Hippocampal formation (tissue), 2 donors: ENCODE results near the gene ITPKB.

ENCODE experiments used
- DNase-seq, 2 donors: peaks; one replicate each; lab custom pipeline; 2025; lab: John Stamatoyannopoulos, UW

Gene ITPKB

DNA sequence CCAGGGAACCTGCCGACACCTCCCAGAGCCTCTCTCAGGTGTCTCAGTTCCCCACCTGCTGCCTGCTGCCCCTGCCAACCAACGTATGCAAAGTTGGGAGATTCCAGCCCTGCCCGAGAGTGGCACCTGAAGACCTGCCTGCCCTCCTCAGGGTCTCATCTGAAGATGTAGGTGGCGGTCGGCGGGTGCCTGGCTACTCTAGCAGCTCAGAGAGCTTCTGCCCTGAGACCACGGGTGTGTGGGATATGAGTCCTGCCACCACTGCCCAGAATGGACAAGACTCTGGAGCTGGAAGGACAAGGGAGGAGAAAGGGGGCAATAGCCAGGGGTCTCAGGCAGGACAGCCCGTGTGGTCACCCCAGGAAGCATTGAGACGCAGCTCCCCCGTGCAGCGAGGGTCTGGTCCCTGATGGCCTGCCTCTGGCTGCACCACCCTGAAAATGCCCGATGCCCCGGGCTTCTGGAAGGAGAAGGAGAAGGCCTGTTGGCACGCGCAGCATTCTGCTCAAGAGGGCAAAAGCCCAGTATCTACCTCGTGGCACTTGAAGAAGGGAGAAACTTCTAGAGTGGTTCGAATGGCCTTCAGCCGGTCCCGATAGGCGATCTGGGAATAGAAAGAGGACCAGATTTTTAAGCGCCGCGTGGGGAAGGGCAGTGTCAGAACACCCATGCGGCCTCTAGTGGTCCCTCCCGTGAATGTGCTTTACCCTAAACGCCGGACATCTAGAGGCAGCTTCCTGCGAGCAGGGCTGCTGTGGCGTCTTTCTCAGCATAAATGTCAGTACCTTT is 101.7 kb downstream of the ITPKB start:
- DNase-seq: no peak

DNA sequence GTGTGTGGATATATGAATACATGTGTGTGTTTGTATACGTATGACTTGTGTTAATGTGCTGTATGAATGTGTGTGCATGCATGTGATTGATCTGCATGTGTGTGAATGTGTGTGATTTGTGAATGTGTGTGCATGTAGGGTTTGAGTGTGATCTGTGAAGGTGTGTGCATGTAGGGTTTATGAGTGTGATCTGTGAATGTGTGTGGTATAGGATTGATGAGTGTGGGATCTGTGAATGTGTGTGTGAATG is 102.3 kb downstream of the ITPKB start:
- DNase-seq: no peak

DNA sequence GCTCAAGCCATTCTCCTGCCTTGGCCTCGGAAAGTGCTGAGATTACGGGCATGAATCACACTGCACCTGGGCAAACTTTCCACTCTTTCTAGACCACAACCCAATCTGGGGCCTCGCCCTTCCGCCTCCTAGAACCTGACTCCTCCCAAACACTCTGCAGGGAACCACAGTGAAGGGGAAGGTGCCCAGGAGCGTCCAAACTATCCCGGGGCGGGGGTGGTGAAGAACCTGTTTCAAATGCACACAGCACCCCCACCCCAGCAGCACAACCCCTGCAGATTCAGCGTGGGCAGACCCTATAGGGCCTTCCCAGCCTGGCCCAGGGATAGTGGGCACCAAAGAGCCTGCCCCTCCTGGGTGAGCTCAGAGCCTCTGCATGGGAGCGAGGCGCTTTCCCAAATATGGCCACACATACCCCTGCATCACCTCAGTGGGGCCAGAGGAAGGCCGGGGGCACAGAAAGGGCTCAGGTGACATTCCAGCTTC is 103.6 kb downstream of the ITPKB start:
- no peak for DNase-seq

DNA sequence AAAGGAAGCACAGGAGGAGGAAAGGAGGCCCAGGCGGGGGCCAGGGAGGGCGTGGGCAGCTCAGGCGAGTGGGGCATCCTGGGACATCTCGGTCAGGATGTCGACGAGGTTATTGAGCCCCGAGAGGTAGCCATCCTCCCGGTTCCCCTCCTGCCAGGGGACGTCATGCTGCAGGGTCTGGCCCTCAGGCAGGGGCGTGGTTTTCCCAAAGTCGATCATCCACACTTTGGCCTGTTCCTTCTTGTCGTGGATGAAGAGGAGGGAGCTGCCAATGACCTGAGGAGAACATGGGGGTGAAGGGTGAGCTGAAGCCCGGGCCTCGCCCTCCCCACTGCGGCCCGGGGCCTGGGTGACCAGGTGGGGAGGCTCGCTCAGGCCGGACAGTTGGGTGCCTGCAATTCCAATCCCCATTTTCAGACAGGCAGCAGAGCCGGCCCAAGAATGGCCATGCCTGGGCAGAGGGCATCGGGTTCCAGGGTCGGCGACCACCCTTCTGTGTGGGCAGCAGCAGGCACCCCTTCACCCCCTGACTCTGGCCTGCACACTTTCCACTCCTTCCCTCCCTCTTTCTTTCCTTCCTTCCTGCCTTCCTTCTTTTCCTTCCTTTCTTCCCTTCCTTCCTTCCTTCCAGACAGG is 104.4 kb downstream of the ITPKB start:
- DNase-seq: no peak

DNA sequence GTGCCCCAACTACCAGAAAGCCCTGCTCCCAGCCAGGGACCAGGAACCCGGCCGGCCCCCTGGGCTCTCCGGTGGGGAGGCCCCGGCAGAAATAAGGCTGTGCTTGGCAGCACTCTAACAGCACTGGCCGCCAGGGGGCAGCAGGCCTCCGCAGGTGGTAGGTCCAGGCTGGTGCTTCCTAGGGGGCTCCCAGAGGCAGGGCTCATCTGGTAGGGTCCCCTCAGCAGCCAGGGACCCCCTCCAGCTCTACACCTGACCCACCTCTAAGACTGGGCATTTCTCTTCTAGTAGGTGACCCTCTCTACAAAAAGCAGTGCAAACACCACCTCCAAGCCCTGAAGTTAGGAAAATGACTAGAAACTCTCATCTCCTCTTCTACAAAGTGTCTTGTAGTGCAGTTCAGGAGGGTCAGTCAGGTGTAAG is 104.9 kb downstream of the ITPKB start:
- DNase-seq: peak; percentile 43 to 68

DNA sequence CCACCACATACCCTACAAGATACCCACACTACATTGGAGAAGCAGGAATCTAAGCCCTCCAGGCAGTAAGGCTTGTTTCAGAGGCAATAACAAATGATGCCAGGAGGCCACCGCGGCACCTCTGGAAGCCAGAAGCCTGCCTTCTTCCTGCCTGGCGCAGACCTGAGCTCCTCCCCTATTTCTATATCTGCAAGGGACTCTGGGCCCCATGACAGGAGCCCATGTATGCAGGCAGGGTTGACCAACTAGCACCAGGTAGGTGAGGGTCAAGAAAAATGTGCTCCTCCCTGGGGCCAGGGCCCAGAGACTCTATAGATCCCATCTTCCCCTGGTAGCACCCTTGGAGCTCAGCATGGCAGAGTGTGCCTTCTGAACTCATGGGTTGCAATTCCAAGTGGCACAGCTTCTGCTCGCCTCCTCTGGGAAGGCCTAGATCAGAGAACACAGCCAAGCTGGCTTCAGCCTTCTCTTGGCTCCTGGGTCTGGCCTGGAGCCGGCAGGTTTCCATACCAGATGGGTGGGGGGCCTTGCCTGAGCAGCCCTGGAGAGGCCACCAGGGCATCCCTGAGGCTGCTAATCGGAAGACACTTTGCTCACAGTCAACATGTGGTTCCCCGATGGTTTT is 105.4 kb downstream of the ITPKB start:
- no peak for DNase-seq

DNA sequence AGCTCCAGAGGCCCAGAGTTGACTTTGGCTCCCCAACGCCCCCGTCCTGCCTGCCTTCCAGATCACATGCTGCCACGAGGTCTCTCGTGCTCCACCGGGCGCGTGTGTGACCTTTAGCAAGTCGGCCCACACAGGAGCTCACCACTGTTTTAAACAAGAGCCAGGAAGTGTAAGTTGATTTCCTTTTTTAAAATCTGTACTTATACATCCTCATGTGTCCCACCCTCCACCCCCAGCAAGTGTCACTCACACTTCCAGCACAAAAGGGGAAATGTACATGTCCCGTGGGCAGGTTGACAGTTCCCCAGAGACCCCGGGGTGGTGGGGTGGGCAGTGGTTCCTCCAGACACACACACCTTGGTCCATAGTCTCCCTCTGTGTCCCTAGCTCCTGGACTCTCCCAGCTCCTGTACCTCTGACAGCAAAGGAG is 106.1 kb downstream of the ITPKB start:
- DNase-seq: no peak

DNA sequence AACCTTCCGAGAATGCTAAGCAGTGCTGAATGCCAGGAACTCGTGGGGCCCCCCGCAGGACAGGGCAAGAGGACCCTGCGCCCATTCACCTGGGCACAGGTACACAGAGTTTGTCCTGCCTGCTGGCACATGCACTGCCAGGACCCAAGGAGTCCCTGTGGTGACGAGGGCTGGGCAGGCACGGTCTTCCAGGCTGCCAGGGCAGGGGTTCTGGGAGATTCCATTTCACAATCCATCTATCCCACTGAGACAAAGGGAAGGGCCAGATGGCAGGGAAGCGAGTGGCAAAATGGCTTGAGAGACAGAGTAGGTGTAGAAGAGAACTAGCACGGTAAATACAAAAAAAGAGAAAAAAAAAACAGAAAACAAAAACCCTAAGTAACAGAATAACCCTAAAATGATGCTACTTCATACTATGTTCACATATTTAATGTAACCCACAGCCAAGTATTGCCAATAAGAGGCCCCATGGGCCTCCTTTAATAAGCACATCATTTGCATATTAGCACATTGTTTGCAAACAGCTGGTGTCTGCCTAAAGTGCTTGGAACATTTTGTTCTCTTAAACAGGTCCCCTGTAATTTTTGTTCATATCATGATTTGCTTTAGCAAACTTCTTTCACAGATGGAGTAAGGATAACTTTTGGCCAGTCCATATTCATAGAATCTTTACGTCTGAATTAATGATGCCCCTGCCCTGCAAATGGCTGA is 106.8 kb downstream of the ITPKB start:
- no peak for DNase-seq

DNA sequence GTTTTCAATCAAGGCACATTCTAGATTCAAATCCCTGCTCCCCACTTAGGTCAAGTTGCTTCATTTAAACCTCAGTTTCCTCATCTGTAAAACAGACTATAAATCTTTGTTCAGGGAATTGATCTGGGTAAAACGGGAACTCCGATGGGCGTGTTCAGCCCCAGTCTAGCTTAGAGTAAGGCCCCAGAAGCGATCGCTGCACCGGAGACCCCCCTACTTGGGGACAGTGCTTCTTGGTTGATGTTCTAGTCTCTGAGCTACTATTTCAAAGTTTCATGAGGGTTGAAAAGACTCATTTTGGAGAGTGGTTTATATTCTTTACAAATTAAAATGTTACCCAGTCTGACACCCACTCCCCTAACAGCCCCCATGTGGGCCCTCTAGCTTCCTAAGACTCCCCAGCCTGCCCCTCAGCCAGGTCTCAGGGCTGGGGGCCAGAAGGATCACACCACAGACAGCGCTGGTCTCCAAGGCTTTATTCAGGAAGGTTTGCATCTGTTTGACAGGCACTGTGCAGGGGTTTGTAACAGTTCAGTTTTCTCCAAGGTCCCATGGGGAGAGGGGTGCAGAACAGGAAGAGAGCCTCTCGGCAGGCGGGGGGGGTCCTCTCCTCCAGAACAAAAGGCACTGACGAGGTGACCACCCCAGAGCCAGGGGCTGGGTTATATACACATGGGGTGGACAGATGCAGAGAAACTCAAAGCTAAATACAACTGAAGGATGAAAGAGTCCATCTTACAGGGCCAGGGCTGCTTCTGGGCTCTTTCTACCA is 107.7 kb downstream of the ITPKB start:
- DNase-seq: no peak

DNA sequence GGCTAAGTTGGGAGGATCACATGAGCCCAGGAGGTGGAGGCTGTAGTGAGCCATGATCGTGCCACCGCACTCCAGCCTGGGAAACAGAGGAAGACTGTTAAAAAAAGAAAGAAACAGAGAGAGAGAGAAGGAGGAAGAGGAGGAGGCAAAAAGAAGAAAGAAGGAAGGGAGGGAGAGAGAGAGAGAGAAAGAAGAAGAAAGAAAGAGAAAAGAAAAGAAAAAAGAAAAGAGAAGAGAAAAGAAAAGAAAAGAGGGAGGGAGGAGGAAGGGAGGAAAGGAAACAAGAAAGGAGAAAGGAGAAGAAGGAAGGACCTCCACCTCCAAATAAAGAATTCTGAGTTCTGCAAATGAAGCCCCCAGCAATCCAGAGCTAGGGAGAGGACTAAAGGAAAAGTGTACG is 108.5 kb downstream of the ITPKB start:
- DNase-seq: no peak

DNA sequence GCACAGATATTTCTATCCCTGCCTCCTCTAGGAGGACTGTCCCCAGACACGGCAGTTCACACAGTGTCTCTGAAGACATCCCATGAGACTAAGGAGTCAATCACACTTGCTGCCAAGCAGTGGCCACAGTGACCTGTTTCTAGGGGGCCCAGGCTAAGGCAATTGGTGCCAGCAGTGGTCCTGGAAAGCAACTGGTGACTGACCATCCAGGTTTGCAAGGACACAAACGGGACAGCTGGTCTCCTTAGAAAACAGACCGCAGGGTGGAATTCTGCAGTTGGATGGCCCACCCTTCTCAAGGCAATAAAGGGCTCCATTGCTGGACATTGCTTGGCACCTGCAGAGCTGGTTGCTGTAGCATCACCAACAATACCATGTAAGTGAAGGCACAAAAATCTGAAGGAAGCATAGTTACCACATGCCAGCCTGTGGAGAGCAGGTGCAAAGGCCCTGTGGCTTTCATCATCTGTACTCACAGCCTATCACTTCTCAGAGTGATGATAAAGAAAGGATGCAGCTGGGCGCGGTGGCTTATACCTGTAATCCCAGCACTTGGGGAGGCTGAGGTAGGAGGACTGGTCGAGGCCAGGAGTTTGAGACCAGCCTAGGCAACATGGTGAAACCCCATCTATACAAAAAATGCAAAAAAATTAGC is 109.1 kb downstream of the ITPKB start:
- DNase-seq: no peak

DNA sequence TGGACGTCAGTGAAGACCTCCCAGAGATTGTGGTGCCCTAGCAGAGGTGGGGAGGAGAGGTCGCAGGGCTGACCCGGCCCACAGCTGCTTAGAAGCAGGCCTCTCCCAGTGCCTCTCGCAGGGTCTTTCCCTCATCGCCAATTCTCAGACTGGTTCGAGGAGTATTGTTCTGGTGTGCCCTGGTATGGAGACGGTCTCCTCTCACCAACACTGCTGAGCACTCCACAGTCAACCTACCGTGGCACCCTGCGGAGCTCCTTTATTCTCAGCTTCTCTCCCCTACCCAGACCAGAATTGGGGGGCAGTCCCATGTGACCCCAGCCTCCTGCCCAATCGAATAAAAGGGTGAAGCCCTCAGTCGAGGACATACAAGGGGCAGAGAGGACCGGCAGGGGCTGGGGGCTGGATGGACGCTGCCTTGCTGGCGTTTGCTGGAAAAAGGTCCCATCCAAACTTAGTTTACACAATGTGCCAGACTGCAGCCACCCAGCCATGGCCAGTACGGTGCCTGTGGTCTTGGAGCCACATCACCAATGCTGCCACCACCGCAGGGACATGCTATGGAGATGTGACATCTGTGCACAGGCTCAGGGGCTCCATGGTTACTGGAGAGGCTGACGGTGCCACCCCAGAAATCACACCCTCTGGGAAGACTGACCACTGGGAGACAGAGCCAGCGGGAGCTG is 109.7 kb downstream of the ITPKB start:
- DNase-seq: no peak

DNA sequence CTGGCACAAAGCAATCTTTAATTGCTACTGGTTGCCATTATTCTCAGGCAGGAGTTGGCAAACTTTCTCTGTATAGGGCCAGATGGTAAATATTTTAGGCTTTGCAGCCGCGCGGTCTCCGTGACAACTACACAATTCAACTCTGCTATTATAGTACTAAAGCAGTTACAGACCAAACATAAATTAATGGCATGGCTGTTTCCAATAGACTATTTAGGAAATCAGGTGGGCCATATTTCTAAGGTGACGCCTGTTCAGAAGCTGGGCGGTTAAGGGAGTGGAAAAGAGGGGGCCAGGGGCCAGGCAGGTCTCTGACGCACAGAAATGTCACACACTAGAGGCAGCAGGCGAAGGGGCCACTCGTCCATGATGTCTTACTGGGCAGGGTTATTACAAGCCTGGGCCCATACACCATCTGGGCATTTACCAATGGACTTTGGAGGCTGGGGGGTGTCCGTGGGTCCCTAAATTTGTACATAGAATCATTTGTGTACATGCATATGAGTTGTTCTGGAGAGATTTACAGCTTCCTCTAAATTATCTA is 110.4 kb downstream of the ITPKB start:
- no peak for DNase-seq

DNA sequence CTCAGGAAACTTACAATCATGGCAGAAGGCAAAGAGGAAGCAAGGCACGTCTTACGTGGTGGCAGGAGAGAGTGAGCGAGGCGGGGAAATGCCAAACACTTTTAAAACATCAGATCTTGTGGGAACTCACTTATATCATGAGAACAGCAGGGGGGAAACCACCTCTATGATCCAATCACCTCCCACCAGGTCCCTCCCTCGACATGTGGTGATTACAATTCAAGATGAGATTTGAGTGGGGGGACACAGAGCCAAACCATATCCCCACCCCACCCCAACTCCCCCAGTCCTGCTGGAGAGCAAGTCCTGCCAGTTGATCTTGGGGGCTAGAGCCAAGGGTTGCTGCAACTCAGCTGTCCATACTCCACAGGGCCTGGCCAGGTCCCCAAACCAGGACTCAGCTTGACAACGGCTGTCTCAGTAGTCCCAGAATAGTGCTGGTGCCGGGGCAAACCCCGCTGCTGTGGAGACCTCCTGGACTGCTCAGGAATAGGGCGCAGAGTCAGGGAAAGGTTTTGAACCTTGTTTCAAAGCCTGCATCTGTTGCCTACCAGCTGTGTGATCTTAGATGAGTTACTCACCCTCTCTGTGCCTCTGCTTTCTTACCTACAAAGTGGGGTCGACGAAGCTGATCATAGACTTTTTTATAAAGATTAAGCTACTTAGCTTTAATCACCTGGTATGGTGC is 111.0 kb downstream of the ITPKB start:
- DNase-seq: no peak

DNA sequence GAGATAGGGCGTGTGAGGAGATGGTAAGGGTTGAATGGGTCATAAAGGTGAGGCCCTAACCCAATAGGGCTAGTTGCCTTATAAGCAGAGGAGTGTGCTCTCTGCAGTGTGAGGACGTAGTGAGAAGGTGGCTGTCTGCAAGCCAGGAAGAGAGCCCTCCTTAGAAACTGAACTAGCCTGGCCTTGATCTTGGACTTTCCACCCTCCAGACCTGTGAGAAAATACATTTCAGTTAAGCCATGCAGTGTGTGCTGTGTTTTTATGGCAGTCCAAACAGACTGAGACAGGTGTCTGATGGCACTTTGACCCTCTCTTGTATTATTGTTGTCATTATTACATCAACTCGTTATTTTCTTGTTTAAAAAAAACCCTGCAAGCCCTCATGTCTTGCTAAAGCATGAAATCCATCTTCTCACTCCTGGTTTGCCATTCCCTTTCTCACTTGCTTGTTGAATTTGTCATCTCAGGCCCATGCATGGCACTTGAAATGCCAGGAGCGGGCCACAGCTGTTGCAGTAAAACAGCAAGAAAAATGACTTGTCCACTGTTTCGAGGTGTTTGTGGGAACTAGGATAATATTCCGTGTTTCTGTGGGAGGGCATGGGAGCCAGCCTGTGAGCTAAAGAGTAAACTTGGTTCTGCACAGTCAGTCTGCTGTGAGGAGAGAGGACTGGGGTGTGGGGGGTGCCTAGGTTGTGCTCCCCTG is 111.9 kb downstream of the ITPKB start:
- DNase-seq: no peak

DNA sequence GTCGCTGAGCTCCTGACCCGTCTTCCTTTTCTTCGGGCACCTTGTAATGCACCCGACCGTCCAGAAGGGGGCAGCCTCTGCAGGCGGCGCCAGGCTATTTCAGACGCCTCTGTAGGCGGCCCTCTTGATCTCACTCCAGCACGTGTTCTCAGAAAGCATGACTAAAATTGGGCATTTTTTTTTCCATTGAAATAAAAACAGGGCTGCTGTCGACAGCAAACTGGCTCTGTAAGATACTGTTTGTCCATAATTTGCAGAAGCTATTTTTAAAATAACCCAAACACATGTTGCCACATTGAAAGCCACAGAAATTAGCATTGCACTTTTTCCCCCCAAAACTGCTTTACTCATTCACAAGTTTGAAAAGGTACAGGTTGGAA is 112.5 kb downstream of the ITPKB start:
- peak; percentile 52 to 60 for DNase-seq

DNA sequence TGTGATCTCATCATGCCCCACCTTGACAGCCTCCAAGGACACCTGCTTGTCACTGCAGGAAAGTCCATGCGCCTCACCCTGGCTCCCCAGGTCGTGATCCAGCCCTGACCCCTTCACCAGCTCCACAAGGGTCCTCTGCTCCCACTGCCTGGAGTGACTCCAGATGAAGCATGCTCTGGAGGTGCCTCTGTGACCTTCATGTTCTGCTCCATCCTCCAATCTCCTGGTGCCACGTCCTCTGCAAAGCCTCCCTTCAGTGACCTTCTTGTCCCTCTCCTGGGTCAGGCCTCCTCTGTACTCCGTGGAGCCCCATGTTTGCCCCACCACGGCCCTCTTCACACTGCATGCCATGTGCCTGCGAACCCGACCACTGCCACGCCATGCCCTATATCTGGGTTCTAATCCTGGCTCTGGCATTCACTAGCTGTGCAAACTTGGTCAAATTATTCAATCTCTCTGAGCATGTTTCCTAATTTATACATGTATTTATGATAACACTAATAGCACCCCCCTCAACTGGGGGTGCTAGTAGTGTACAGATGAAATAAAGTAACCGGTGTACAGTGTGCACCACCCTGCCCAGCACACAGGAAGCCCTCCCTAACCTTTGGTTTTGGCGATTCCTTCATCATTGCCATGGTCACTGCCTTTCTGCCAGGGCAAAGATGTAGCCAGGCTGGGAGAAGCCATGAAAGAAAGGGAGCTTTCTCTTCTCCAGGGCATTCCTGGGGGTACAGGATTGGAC is 113.1 kb downstream of the ITPKB start:
- no peak for DNase-seq

DNA sequence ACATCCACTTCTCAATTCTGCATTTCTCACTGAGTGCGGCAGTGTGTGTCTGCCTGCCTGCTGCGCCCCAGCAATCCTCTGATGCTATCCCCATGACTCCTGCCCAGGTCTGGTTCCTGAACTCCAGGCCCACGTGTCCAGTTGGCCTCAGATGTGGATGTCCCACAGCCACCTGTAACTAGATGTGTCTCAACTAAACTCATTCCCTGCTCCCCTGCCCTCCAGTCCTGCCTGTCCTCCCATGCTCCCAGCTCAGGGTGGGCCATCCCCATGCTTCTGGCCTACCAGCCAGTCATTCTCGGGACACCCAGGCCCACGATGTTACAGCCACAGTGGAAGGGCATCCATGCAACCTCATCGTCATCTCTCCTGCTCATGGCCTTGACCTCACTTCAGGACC is 113.8 kb downstream of the ITPKB start:
- no peak for DNase-seq

DNA sequence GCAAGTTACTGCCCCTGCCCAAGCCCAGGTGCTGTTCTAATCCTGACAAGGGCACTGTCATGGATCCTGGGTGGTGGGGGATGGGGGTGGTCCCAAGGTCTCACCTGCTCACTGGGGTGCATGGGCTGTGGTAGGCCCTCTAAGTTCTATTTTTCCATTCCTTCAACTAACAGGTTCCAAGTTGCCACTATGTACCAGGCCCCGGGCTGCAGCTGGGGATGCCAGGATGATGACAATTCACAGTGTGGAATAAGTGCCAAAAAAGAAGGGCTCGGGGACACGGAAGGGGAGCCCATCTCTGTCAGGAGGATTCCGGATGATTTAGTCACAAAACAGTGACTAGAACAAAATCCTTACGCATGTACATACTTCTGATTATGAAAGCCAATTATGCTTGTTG is 114.6 kb downstream of the ITPKB start:
- no peak for DNase-seq
